H9 (cell line): Measurements from ENCODE around the gene CDC42SE1. TPM values are rescaled to one million over a fixed set of nuclear protein-coding genes. Genes with fewer than 3 reads are reported as not detected.

ENCODE experiments used
- DNase-seq: peaks from one replicate; pipeline ENCODE4 v3.0.0-alpha.2; 2017
- H2AFZ ChIP-seq: one replicate; pipeline ENCODE4 v1.6.1; 2013; ENCODE audit warnings: mild to moderate bottlenecking, low read length, control low read depth, moderate library complexity
- H2AK5ac ChIP-seq: 2 replicates; pipeline ENCODE4 v1.6.1; 2013; ENCODE audit warnings: low read length, control low read depth, mixed read lengths; ENCODE audit not compliant: insufficient read length
- H2BK120ac ChIP-seq: one replicate; pipeline ENCODE4 v1.6.1; 2013; ENCODE audit warnings: low read depth, mild to moderate bottlenecking, low read length, control low read depth, inconsistent platforms; ENCODE audit not compliant: poor library complexity, severe bottlenecking
- H2BK12ac ChIP-seq: 2 replicates; pipeline ENCODE4 v1.6.1; 2013; ENCODE audit warnings: low read length, control low read depth, mixed read lengths, low read depth; ENCODE audit not compliant: insufficient read length
- H2BK15ac ChIP-seq: 2 replicates; pipeline ENCODE4 v1.6.1; 2013; ENCODE audit warnings: low read depth, low read length, control low read depth
- H2BK20ac ChIP-seq: one replicate; pipeline ENCODE4 v1.6.1; 2013; ENCODE audit warnings: low read depth, mild to moderate bottlenecking, low read length, control low read depth, inconsistent platforms; ENCODE audit not compliant: poor library complexity, severe bottlenecking
- H2BK5ac ChIP-seq: 2 replicates; pipeline ENCODE4 v1.6.1; 2013; ENCODE audit warnings: low read length, control low read depth, mixed read lengths; ENCODE audit not compliant: insufficient read length
- H3K14ac ChIP-seq: 2 replicates; pipeline ENCODE4 v1.6.1; 2013; ENCODE audit warnings: low read length, control low read depth; ENCODE audit not compliant: insufficient read depth
- H3K18ac ChIP-seq: 2 replicates; pipeline ENCODE4 v1.6.1; 2013; ENCODE audit warnings: low read depth, mild to moderate bottlenecking, mixed read lengths, low read length, control low read depth; ENCODE audit not compliant: insufficient read length
- H3K23ac ChIP-seq: 2 replicates; pipeline ENCODE4 v1.6.1; 2013; ENCODE audit warnings: low read length, control low read depth, mixed read lengths, low read depth; ENCODE audit not compliant: insufficient read length
- H3K23me2 ChIP-seq: 2 replicates; pipeline ENCODE4 v1.6.1; 2013; ENCODE audit warnings: low read depth, mild to moderate bottlenecking, mixed read lengths, low read length, control low read depth; ENCODE audit not compliant: insufficient read length, poor library complexity, severe bottlenecking
- H3K27ac ChIP-seq: 2 replicates; pipeline ENCODE4 v1.5.1; 2013; ENCODE audit warnings: low read length, control low read depth, mixed read lengths, low read depth; ENCODE audit not compliant: insufficient read length
- H3K27me3 ChIP-seq: 2 replicates; pipeline ENCODE4 v1.6.1; 2013; ENCODE audit warnings: low read length, control low read depth, inconsistent platforms; ENCODE audit not compliant: insufficient read depth
- H3K4ac ChIP-seq: 2 replicates; pipeline ENCODE4 v1.6.1; 2013; ENCODE audit warnings: low read depth, mild to moderate bottlenecking, control low read depth, inconsistent platforms, low read length, moderate library complexity
- H3K4me1 ChIP-seq: 2 replicates; pipeline ENCODE4 v1.6.1; 2013; ENCODE audit warnings: low read length, control low read depth, inconsistent platforms; ENCODE audit not compliant: insufficient read depth
- H3K4me2 ChIP-seq: 2 replicates; pipeline ENCODE4 v1.6.1; 2013; ENCODE audit warnings: low read length, control low read depth, mixed read lengths; ENCODE audit not compliant: insufficient read length, insufficient read depth
- H3K56ac ChIP-seq: 2 replicates; pipeline ENCODE4 v1.6.1; 2013; ENCODE audit warnings: low read depth, mild to moderate bottlenecking, mixed read lengths, low read length, control low read depth; ENCODE audit not compliant: insufficient read length
- H3K79me1 ChIP-seq: 2 replicates; pipeline ENCODE4 v1.6.1; 2013; ENCODE audit warnings: low read depth, mild to moderate bottlenecking, moderate library complexity, low read length, control low read depth, inconsistent platforms; ENCODE audit not compliant: insufficient read depth, poor library complexity, severe bottlenecking
- H3K79me2 ChIP-seq: 2 replicates; pipeline ENCODE4 v1.6.1; 2013; ENCODE audit warnings: low read length, control low read depth, inconsistent platforms; ENCODE audit not compliant: insufficient read depth
- H3K9ac ChIP-seq: 2 replicates; pipeline ENCODE4 v1.6.1; 2013; ENCODE audit warnings: low read length, control low read depth, mixed read lengths; ENCODE audit not compliant: insufficient read length; ENCODE audit errors: extremely low read depth
- H3K9me3 ChIP-seq: one replicate; pipeline ENCODE4 v1.6.1; 2013; ENCODE audit warnings: low read depth, low read length, inconsistent platforms; ENCODE audit not compliant: control insufficient read depth
- H3T11ph ChIP-seq: one replicate; pipeline ENCODE4 v1.6.1; 2013; ENCODE audit warnings: mild to moderate bottlenecking, low read length, control low read depth, inconsistent platforms
- H4K20me1 ChIP-seq: one replicate; pipeline ENCODE4 v1.6.1; 2013; ENCODE audit not compliant: control insufficient read depth, insufficient read length, insufficient read depth
- H4K5ac ChIP-seq: 2 replicates; pipeline ENCODE4 v1.6.1; 2013; ENCODE audit warnings: low read depth, mild to moderate bottlenecking, mixed read lengths, low read length, control low read depth; ENCODE audit not compliant: insufficient read length
- H4K8ac ChIP-seq: replicated peaks from 2 replicates; pipeline ENCODE4 v1.6.1; 2013; ENCODE audit warnings: low read length, control low read depth, mixed read lengths, low read depth; ENCODE audit not compliant: insufficient read length
- H4K91ac ChIP-seq: 2 replicates; pipeline ENCODE4 v1.6.1; 2013; ENCODE audit warnings: low read depth, mild to moderate bottlenecking, moderate library complexity, mixed read lengths, low read length, control low read depth; ENCODE audit not compliant: insufficient read length
- H3K27ac Mint-ChIP-seq, 3 experiments: 2 replicates in 2 of 3; 3 replicates in 1 of 3; pipeline ENCODE4 v1.8.0; 2020 to 2021; ENCODE audit warnings: mixed read lengths in 3 of 3, mild to moderate bottlenecking in 1 of 3, moderate library complexity in 1 of 3
- H3K27me3 Mint-ChIP-seq: 2 replicates; pipeline ENCODE4 v1.8.0; 2021; ENCODE audit warnings: low read depth, mild to moderate bottlenecking, moderate library complexity, mixed read lengths
- H3K36me3 Mint-ChIP-seq, 3 experiments: 2 replicates in 2 of 3; 3 replicates in 1 of 3; pipeline ENCODE4 v1.8.0; 2020 to 2021; ENCODE audit warnings: low read depth in 3 of 3, mixed read lengths in 3 of 3; ENCODE audit not compliant: insufficient read depth in 1 of 3
- H3K4me1 Mint-ChIP-seq, 2 experiments: 2 replicates each; pipeline ENCODE4 v1.8.0; 2020; ENCODE audit warnings: mixed read lengths in 2 of 2
- H3K4me3 Mint-ChIP-seq, 2 experiments: 2 replicates in 1 of 2; 3 replicates in 1 of 2; pipeline ENCODE4 v1.8.0; 2020 to 2021; ENCODE audit warnings: mild to moderate bottlenecking in 2 of 2, mixed read lengths in 2 of 2, moderate library complexity in 1 of 2
- H3K9me3 Mint-ChIP-seq, 2 experiments: 2 replicates in 1 of 2; 3 replicates in 1 of 2; pipeline ENCODE4 v1.8.0; 2020; ENCODE audit warnings: mild to moderate bottlenecking in 2 of 2, mixed read lengths in 2 of 2, moderate library complexity in 1 of 2
- WGBS: extraction: QIAGEN DNeasy Blood & Tissue Kit; methylation state at CpG from one replicate; pipeline ENCODE4 v1.1.7; 2013; ENCODE audit warnings: missing lambda C conversion rate, low lambda C conversion rate, mixed read lengths; ENCODE audit not compliant: insufficient read length; ENCODE audit errors: extremely low coverage; 5-methylcytosine and 5-hydroxymethylcytosine counted together
- total RNA-seq: library from RNA; stranded (reverse); gene quantifications from 2 replicates; pipeline ENCODE4 v1.2.1, GENCODE V29; 2021
- TF ChIP-seq, protein P1 (sequence below): fragments of 200-600 bp; sonication (generic); conservative IDR thresholded peaks from 3 replicates; pipeline ENCODE4 v1.8.0; 2021; ENCODE audit warnings: antibody characterized with exemption, mild to moderate bottlenecking

Gene CDC42SE1
- total RNA-seq, 1 experiment from 2014 or later = 87.3 TPM

GRCh38 chr1:151024540-151025146, 34.8 kb downstream of the CDC42SE1 start:
- H3K4me1 Mint-ChIP-seq = peaks cover 0 to 5% of the 10 kb centered on the region in 2 experiments; a peak in 2 of 4 replicates
- H2BK15ac ChIP-seq = no peak overlapping the region
- no peak overlapping the region for H2BK120ac ChIP-seq
- H3K23ac ChIP-seq = no peak overlapping the region
- H3T11ph ChIP-seq = no peak overlapping the region
- H3K27me3 ChIP-seq = no peaks in the 10 kb centered on the region
- H3K9ac ChIP-seq = no peak overlapping the region
- peak overlapping the region in 1 of 3 experiments; percentile 63; a peak in 2 of 7 replicates for H3K27ac Mint-ChIP-seq
- no peaks in the 10 kb centered on the region for H3K9me3 Mint-ChIP-seq
- H3K4me2 ChIP-seq = no peak overlapping the region
- peak overlapping the region; percentile 86 for H3K56ac ChIP-seq
- DNase-seq = peak; percentile 92
- H2AFZ ChIP-seq = no peak overlapping the region
- H3K23me2 ChIP-seq = no peaks in the 10 kb centered on the region
- no peak overlapping the region for H3K4ac ChIP-seq
- no peak overlapping the region for H2AK5ac ChIP-seq
- no peaks in the 10 kb centered on the region for H3K4me1 ChIP-seq
- H3K4me3 Mint-ChIP-seq = peak overlapping the region in 1 of 2 experiments; percentile 54; a peak in 1 of 5 replicates
- H4K8ac ChIP-seq = peak overlapping the region; percentile 77
- H4K20me1 ChIP-seq = no peaks in the 10 kb centered on the region
- H3K27ac ChIP-seq = no peak overlapping the region
- H2BK12ac ChIP-seq = no peak overlapping the region
- no peaks in the 10 kb centered on the region for H3K79me1 ChIP-seq
- H3K9me3 ChIP-seq = no peaks in the 10 kb centered on the region
- TF ChIP-seq, protein P1, sequence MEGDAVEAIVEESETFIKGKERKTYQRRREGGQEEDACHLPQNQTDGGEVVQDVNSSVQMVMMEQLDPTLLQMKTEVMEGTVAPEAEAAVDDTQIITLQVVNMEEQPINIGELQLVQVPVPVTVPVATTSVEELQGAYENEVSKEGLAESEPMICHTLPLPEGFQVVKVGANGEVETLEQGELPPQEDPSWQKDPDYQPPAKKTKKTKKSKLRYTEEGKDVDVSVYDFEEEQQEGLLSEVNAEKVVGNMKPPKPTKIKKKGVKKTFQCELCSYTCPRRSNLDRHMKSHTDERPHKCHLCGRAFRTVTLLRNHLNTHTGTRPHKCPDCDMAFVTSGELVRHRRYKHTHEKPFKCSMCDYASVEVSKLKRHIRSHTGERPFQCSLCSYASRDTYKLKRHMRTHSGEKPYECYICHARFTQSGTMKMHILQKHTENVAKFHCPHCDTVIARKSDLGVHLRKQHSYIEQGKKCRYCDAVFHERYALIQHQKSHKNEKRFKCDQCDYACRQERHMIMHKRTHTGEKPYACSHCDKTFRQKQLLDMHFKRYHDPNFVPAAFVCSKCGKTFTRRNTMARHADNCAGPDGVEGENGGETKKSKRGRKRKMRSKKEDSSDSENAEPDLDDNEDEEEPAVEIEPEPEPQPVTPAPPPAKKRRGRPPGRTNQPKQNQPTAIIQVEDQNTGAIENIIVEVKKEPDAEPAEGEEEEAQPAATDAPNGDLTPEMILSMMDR = peak; percentile 88
- H3K36me3 Mint-ChIP-seq = peaks cover 16 to 39% (median 39%) of the 10 kb centered on the region in 3 experiments; a peak in 6 of 7 replicates
- H3K79me2 ChIP-seq = no peaks in the 10 kb centered on the region
- H3K27me3 Mint-ChIP-seq = no peaks in the 10 kb centered on the region
- no peak overlapping the region for H3K14ac ChIP-seq
- H2BK5ac ChIP-seq = no peak overlapping the region
- no peak overlapping the region for H4K91ac ChIP-seq
- H4K5ac ChIP-seq = no peak overlapping the region
- no CpG with 5 or more reads among the region's 6 CpGs for WGBS
- H3K18ac ChIP-seq = no peak overlapping the region
- H2BK20ac ChIP-seq = no peak overlapping the region
